OCI-LY7 (cell line): Measurements from ENCODE around the gene THUMPD2. TPM values are rescaled to one million over a fixed set of nuclear protein-coding genes. Genes with fewer than 3 reads are reported as not detected.

Experiments used
- BruUV-seq: library from RNA; stranded (reverse); fragments of 400-500 nt; replicated peaks from 2 replicates; lab custom pipeline; 2021; lab: Mats Ljungman, UMichigan
- CTCF ChIA-PET: fragments of 300-600 bp; sonication (Branson Sonifier 250); formaldehyde crosslinking; loops from one replicate; lab custom pipeline; 2022; ENCODE audit warnings: antibody characterized with exemption; ENCODE audit not compliant: unreplicated experiment; lab: Charles Lee
- POLR2A ChIA-PET: fragments of 300-600 bp; sonication (Branson Sonifier 250); formaldehyde crosslinking; loops from one replicate; lab custom pipeline; 2022; ENCODE audit warnings: antibody characterized with exemption; lab: Charles Lee
- DNase-seq: peaks from one replicate; pipeline ENCODE4 v3.0.0-alpha.2; 2015; ENCODE audit warnings: low spot score
- H2AFZ ChIP-seq: fragments of 200-600 bp; sonication (generic), shearing (Covaris generic); 2 replicates; pipeline ENCODE4 v1.6.1; 2014; ENCODE audit warnings: mild to moderate bottlenecking, antibody characterized with exemption, low read length, moderate library complexity
- H3K27ac ChIP-seq: fragments of 200-600 bp; sonication (generic); 2 replicates; pipeline ENCODE4 v1.5.1; 2014; ENCODE audit warnings: mixed run types, low read depth, mild to moderate bottlenecking, moderate library complexity, low read length, inconsistent platforms; ENCODE audit not compliant: poor library complexity, severe bottlenecking
- H3K36me3 ChIP-seq: fragments of 200-600 bp; sonication (generic); 2 replicates; pipeline ENCODE4 v1.6.1; 2014; ENCODE audit warnings: mild to moderate bottlenecking, antibody characterized with exemption, low read length, moderate library complexity, mixed read lengths; ENCODE audit not compliant: insufficient read depth
- H3K4me1 ChIP-seq: fragments of 200-600 bp; sonication (generic); 2 replicates; pipeline ENCODE4 v1.5.1; 2014; ENCODE audit warnings: mild to moderate bottlenecking, low read length; ENCODE audit not compliant: insufficient read depth, poor library complexity, severe bottlenecking
- H3K4me2 ChIP-seq: fragments of 200-600 bp; sonication (generic); 2 replicates; pipeline ENCODE4 v1.6.1; 2014; ENCODE audit warnings: mild to moderate bottlenecking, low read length
- H3K4me3 ChIP-seq: fragments of 200-600 bp; sonication (generic); 2 replicates; pipeline ENCODE4 v1.5.1; 2014; ENCODE audit warnings: mild to moderate bottlenecking, low read depth, low read length; ENCODE audit not compliant: poor library complexity, severe bottlenecking
- H3K79me2 ChIP-seq: fragments of 200-600 bp; sonication (generic); 2 replicates; pipeline ENCODE4 v1.6.1; 2016; ENCODE audit warnings: low read depth, mild to moderate bottlenecking, low read length, moderate library complexity, mixed read lengths; ENCODE audit not compliant: insufficient read depth
- H3K9me2 ChIP-seq: fragments of 200-600 bp; sonication (generic); 2 replicates; pipeline ENCODE4 v1.6.1; 2016; ENCODE audit warnings: mild to moderate bottlenecking, low read length, mixed read lengths; ENCODE audit not compliant: insufficient read depth
- H3K9me3 ChIP-seq: fragments of 200-600 bp; sonication (generic); 2 replicates; pipeline ENCODE4 v1.6.1; 2014; ENCODE audit warnings: mild to moderate bottlenecking, mixed run types, low read length, mixed read lengths
- H4K20me1 ChIP-seq: fragments of 200-600 bp; sonication (generic); 2 replicates; pipeline ENCODE4 v1.6.1; 2014; ENCODE audit warnings: mild to moderate bottlenecking, antibody characterized with exemption, low read length, moderate library complexity, mixed read lengths; ENCODE audit not compliant: insufficient read depth
- EZH2phosphoT487 ChIP-seq: fragments of 200-600 bp; sonication (generic); IDR thresholded peaks from 2 replicates; pipeline ENCODE4 v1.6.1; 2018; ENCODE audit warnings: low read depth, borderline replicate concordance, mild to moderate bottlenecking, mixed run types, antibody characterized with exemption, low read length, moderate library complexity, mixed read lengths
- intact Hi-C: fragments of 100-400 bp; cut with micrococcal nuclease; formaldehyde crosslinking; loops from one replicate; pipeline ENCODE4 v1.10.0; 2022; ENCODE audit not compliant: unreplicated experiment
- total RNA-seq, 2 experiments: library from RNA; depleted of rRNA in 1 of 2; stranded (reverse); fragments of >200 nt in 1 of 2; shearing (Covaris generic) in 1 of 2; gene quantifications; 2 replicates each; pipeline ENCODE4 v1.2.3, GENCODE V29; 2014 to 2022
- TF ChIP-seq, protein P1 (sequence below): fragments of 200-600 bp; sonication (generic); conservative IDR thresholded peaks from 2 replicates; pipeline ENCODE4 v1.5.1; 2014; ENCODE audit warnings: mild to moderate bottlenecking, antibody characterized with exemption, low read length, moderate library complexity, mixed read lengths

The THUMPD2 gene
- total RNA-seq, 2 experiments from 2014 or later, result 18.3 to 24.6 TPM

- Histone ChIP-seq H3K4me1 (no peaks in the 10 kb centered on the region), H3K36me3 (no peaks in the 10 kb centered on the region), H3K4me2 (no peak overlapping the region), H3K79me2 (no peaks in the 10 kb centered on the region), H3K9me3 (no peaks in the 10 kb centered on the region), H3K27ac (no peak overlapping the region), H3K9me2 (no peaks in the 10 kb centered on the region), H4K20me1 (no peaks in the 10 kb centered on the region), H2AFZ (no peak overlapping the region), H3K4me3 (no peak overlapping the region)
- DNase-seq, result no peak
- intact Hi-C loops, result no loop called here
- ChIA-PET CTCF (no interaction called here), POLR2A (interaction anchor here (0.6 to 0.7 kb wide), 2 partner anchors 478 to 646 kb away, joined by 3 read pairs; no protein-coding TSS in a partner anchor)
- BruUV-seq, result no TSS peak
- TF ChIP-seq, protein P1, sequence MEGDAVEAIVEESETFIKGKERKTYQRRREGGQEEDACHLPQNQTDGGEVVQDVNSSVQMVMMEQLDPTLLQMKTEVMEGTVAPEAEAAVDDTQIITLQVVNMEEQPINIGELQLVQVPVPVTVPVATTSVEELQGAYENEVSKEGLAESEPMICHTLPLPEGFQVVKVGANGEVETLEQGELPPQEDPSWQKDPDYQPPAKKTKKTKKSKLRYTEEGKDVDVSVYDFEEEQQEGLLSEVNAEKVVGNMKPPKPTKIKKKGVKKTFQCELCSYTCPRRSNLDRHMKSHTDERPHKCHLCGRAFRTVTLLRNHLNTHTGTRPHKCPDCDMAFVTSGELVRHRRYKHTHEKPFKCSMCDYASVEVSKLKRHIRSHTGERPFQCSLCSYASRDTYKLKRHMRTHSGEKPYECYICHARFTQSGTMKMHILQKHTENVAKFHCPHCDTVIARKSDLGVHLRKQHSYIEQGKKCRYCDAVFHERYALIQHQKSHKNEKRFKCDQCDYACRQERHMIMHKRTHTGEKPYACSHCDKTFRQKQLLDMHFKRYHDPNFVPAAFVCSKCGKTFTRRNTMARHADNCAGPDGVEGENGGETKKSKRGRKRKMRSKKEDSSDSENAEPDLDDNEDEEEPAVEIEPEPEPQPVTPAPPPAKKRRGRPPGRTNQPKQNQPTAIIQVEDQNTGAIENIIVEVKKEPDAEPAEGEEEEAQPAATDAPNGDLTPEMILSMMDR, result no peak
- no peak for TF ChIP-seq EZH2phosphoT487
Measured at GRCh38 chr2:39719317-39719716, 59.7 kb downstream of the THUMPD2 start.

- intact Hi-C loops, result no loop called here
- Histone ChIP-seq H3K4me1 (no peaks in the 10 kb centered on the region), H3K36me3 (no peaks in the 10 kb centered on the region), H3K9me3 (no peaks in the 10 kb centered on the region), H3K4me3 (no peak overlapping the region), H3K79me2 (no peaks in the 10 kb centered on the region), H4K20me1 (no peaks in the 10 kb centered on the region), H2AFZ (no peak overlapping the region), H3K27ac (no peak overlapping the region), H3K4me2 (no peak overlapping the region), H3K9me2 (no peaks in the 10 kb centered on the region)
- no peak for DNase-seq
- ChIA-PET POLR2A (interaction anchor here (1.0 kb wide), 1 partner anchor 14 kb away, joined by 3 read pairs; no protein-coding TSS in a partner anchor), CTCF (no interaction called here)
- no TSS peak for BruUV-seq
- TF ChIP-seq, protein P1, result no peak
Measured at GRCh38 chr2:39718483-39718882, 60.6 kb downstream of the THUMPD2 start.

DNA sequence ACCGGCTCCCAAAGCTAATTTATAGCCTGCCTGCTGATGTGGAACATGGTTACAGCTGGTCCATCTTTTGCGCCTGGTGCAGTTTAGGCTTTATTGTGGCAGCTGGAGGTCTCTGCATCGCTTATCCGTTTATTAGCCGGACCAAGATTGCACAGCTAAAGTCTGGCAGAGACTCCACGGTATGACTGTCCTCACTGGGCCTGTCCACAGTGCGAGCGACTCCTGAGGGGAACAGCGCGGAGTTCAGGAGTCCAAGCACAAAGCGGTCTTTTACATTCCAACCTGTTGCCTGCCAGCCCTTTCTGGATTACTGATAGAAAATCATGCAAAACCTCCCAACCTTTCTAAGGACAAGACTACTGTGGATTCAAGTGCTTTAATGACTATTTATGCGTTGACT is 62.0 kb downstream of the THUMPD2 start:
- Histone ChIP-seq H3K9me3 (no peaks in the 10 kb centered on the region), H3K4me2 (no peak overlapping the region), H3K9me2 (no peaks in the 10 kb centered on the region), H3K4me3 (no peak overlapping the region), H3K79me2 (no peaks in the 10 kb centered on the region), H3K36me3 (no peaks in the 10 kb centered on the region), H3K4me1 (no peaks in the 10 kb centered on the region), H2AFZ (no peak overlapping the region), H4K20me1 (no peaks in the 10 kb centered on the region), H3K27ac (no peak overlapping the region)
- no peak for DNase-seq
- intact Hi-C loops, result no loop called here
- TF ChIP-seq EZH2phosphoT487, result no peak
- TF ChIP-seq, protein P1, result no peak
- ChIA-PET POLR2A (no interaction called here), CTCF (no interaction called here)
- BruUV-seq, result no TSS peak
